ENCODE measurements around the gene LRRN4. TPM values are rescaled to one million over a fixed set of nuclear protein-coding genes. Genes with fewer than 3 reads are reported as not detected.
A peak's percentile ranks its signal among the peaks of the same experiment; 100 is the strongest.

The LRRN4 gene
- total RNA-seq, 4 donors from 2014 or later = not detected

DNA sequence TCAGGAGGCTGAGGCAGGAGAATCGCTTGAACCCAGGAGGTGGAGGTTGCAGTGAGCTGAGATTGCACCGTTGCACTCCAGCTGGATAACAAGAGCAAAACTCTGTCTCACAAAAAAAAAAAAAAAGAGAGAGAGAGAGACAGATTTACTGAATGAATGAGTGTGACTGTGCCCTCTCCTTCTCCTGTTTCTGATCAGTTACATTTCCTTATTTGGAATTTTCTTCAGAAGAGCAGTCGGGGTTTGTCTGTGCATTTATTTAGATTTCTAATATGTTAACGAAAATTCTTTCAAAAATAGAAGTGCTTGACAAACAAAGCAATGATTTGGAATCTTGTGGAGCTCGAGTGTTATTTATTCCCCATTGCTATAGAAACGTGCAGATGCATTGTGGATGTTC, 6.4 kb upstream of the LRRN4 start:
- intact Hi-C loops (cut with DNase I; ENCODE audit: low total_unique reads) = no loop called here

DNA sequence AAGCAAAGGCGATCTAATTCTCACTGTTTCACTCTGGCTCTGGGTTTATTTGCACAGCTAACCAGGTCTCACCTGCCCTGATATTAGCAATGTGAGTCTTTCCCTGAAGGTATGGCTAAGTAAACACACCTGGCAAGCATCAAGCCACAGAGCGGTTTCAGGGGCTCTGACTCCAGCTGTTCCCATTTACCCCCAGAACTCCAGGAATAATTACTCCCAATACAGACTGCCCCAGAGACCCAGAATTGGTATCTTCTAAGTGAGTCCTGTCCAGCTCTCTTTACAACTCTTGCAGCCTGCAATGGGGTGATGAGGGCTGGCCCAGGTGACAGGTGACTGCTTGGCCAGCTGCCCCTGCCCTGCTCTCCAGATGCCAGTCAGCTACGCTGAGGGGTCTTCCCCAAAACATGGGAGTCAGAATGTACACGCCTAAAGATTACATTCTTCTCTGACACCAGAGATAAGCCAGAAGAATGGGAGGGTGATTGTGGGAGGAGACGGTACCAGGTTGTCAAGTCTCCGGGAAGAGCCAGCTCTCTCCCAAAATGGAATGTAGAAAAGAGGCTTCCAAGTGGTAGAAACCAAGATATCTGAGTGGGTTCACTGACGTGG, 4.9 kb upstream of the LRRN4 start:
- intact Hi-C loops (cut with DNase I; ENCODE audit: low total_unique reads) = no loop called here

More for the DNA sequence above, 6.4 kb upstream of the LRRN4 start:
- 59 to 67% methylated on average over 6 of the region's 6 CpGs for WGBS, 2 donors
- DNase-seq (ENCODE audit: low spot score in 2 of 2) = no peak
- H3K4me3 ChIP-seq (ENCODE audit: low read depth, poor library complexity, severe bottlenecking) = no peak overlapping the region
- no peak for TF ChIP-seq POLR2A (IDR thresholded peaks at IDR 0.05)
- TF ChIP-seq, protein P1, sequence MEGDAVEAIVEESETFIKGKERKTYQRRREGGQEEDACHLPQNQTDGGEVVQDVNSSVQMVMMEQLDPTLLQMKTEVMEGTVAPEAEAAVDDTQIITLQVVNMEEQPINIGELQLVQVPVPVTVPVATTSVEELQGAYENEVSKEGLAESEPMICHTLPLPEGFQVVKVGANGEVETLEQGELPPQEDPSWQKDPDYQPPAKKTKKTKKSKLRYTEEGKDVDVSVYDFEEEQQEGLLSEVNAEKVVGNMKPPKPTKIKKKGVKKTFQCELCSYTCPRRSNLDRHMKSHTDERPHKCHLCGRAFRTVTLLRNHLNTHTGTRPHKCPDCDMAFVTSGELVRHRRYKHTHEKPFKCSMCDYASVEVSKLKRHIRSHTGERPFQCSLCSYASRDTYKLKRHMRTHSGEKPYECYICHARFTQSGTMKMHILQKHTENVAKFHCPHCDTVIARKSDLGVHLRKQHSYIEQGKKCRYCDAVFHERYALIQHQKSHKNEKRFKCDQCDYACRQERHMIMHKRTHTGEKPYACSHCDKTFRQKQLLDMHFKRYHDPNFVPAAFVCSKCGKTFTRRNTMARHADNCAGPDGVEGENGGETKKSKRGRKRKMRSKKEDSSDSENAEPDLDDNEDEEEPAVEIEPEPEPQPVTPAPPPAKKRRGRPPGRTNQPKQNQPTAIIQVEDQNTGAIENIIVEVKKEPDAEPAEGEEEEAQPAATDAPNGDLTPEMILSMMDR (IDR thresholded peaks at IDR 0.05) = no peak

DNA sequence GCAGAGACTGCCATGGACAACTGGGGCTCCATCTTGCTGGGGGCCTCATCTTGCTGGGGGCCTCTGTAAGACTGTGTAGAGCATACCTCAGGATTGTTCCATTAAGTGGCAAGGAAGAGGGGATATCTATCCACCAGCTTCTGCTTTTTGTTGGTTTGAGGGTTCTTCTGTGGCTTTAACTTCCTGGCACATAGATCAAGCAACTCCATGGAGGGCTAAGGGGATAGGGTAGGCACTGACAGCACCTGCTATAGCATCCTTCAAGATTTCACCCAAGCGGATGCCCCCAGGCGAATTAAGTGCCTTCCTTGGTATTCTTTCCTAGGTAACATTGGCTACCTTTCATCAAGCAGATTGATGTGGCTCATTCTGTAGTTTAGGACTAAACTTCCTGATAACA, 3.8 kb upstream of the LRRN4 start:
- no peak overlapping the region for H3K4me3 ChIP-seq (ENCODE audit: low read depth, poor library complexity, severe bottlenecking)
- DNase-seq (ENCODE audit: low spot score in 2 of 2) = peak in 1 of 2 donors; percentile 50
- intact Hi-C loops (cut with DNase I; ENCODE audit: low total_unique reads) = no loop called here

More for the DNA sequence above, 4.9 kb upstream of the LRRN4 start:
- no peak overlapping the region for H3K4me3 ChIP-seq (ENCODE audit: low read depth, poor library complexity, severe bottlenecking)
- 54 to 57% methylated on average over 7 of the region's 7 CpGs for WGBS, 2 donors
- DNase-seq (ENCODE audit: low spot score in 2 of 2) = peak in 1 of 2 donors; percentile 65
- TF ChIP-seq POLR2A (IDR thresholded peaks at IDR 0.05) = no peak
- TF ChIP-seq, protein P1 (IDR thresholded peaks at IDR 0.05) = no peak

DNA sequence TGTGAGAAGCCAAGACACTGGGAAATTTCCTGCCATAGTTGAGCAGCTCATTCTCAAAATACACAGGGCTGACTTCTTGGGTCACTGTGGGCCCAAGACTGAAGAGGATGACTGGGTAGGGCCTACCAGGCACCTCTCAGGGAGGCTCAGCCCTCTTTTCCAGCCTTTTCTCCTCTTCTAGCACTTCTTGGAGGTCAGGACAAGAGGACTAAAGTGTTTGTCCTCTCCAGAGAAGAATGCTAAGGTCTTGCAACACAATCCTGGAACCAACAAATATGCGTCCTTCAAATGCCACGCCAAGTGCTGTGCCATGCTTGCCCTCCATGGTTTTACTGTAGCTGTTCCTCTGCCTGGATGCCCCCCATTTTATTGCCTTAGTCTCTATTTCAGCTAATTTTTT, 3.3 kb upstream of the LRRN4 start:
- TF ChIP-seq, protein P1 (IDR thresholded peaks at IDR 0.05) = no peak
- no peak for TF ChIP-seq POLR2A (IDR thresholded peaks at IDR 0.05)
- no peak overlapping the region for H3K4me3 ChIP-seq (ENCODE audit: low read depth, poor library complexity, severe bottlenecking)
- DNase-seq (ENCODE audit: low spot score in 2 of 2) = peak in 1 of 2 donors; percentile 20
- 94 to 100% methylated on average over 2 of the region's 2 CpGs for WGBS, 2 donors
- intact Hi-C loops (cut with DNase I; ENCODE audit: low total_unique reads) = no loop called here

More for the DNA sequence above, 3.8 kb upstream of the LRRN4 start:
- TF ChIP-seq, protein P1 (IDR thresholded peaks at IDR 0.05) = no peak
- TF ChIP-seq POLR2A (IDR thresholded peaks at IDR 0.05) = no peak
- WGBS, 2 donors = 79 to 89% methylated on average over 2 of the region's 2 CpGs

DNA sequence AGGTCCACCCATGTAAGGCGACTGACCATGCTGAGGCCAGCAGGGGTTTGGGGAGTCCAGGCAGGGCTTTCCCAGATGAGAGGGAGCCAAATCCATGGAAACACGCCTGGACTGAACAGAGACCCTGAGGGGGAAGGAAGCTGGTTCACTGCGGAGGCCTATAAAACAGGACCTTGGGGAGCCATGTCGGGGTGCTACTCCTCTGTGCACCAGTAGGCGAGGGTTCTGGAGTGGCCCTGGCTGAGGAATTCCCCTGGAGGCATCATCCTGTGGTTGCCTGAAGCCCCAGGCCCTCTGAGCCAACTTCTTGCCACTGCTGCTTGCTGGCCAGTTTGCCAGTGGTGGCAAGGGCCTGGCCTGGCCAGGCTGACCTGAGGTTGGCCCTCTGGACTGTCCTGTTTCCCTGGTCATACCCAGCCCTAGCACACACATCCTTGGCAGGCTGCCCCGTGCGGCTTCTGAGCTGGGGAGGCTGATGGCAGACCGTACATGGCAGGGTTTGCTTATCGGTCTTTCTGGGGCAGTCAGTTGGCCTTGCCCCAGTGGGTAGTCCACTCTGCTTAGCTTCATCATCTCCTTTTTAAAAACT, 2.2 kb upstream of the LRRN4 start:
- peak in 1 of 2 donors; percentile 79 for DNase-seq (ENCODE audit: low spot score in 2 of 2)
- 90 to 93% methylated on average over 7 to 9 of the region's 9 CpGs for WGBS, 2 donors
- intact Hi-C loops (cut with DNase I; ENCODE audit: low total_unique reads) = no loop called here
- no peak overlapping the region for H3K4me3 ChIP-seq (ENCODE audit: low read depth, poor library complexity, severe bottlenecking)
- no peak for TF ChIP-seq POLR2A (IDR thresholded peaks at IDR 0.05)
- TF ChIP-seq, protein P1 (IDR thresholded peaks at IDR 0.05) = no peak

Measured in lower leg skin (tissue), 4 donors.